GM23338 (cell line): ENCODE data around the gene BAG2. TPM values are rescaled to one million over a fixed set of nuclear protein-coding genes. Genes with fewer than 3 reads are reported as not detected.

Source experiments
- ATAC-seq: fragments of 200-7000 bp; cut with Tn5 transposase; 3 replicates; pipeline ENCODE4 v1.9.1; 2020
- DNase-seq: peaks from one replicate; pipeline ENCODE4 v3.0.0-alpha.2; 2015; ENCODE audit warnings: low spot score
- H2AFZ ChIP-seq: fragments of 200-600 bp; sonication (generic); 2 replicates; pipeline ENCODE4 v1.8.0; 2016; ENCODE audit warnings: antibody characterized with exemption, mild to moderate bottlenecking, moderate library complexity
- H3F3A ChIP-seq: fragments of 200-600 bp; sonication (generic); replicated peaks from 2 replicates; pipeline ENCODE4 v1.8.0; 2017; ENCODE audit warnings: antibody characterized with exemption, mixed run types, low read depth
- H3K27ac ChIP-seq: fragments of 200-600 bp; sonication (generic); 2 replicates; pipeline ENCODE4 v1.6.1; 2016; ENCODE audit warnings: low read depth
- H3K27me3 ChIP-seq: fragments of 200-600 bp; sonication (generic); 2 replicates; pipeline ENCODE4 v1.8.0; 2016; ENCODE audit warnings: mild to moderate bottlenecking, mixed run types, moderate library complexity; ENCODE audit not compliant: insufficient read depth
- H3K36me3 ChIP-seq: fragments of 200-600 bp; sonication (generic); 2 replicates; pipeline ENCODE4 v1.8.0; 2016; ENCODE audit warnings: mild to moderate bottlenecking; ENCODE audit not compliant: insufficient read depth
- H3K4me1 ChIP-seq: fragments of 200-600 bp; sonication (generic); 2 replicates; pipeline ENCODE4 v1.8.0; 2016; ENCODE audit warnings: mild to moderate bottlenecking, moderate library complexity; ENCODE audit not compliant: insufficient read depth
- H3K4me2 ChIP-seq: fragments of 200-600 bp; sonication (generic); 2 replicates; pipeline ENCODE4 v1.7.1; 2017; ENCODE audit warnings: mixed run types
- H3K4me3 ChIP-seq: fragments of 200-600 bp; sonication (generic); 2 replicates; pipeline ENCODE4 v1.6.1; 2016; ENCODE audit warnings: mixed run types
- H3K79me2 ChIP-seq: fragments of 200-600 bp; sonication (generic); replicated peaks from 2 replicates; pipeline ENCODE4 v1.8.0; 2017; ENCODE audit warnings: mild to moderate bottlenecking; ENCODE audit not compliant: insufficient read depth
- H3K9me2 ChIP-seq: fragments of 200-600 bp; sonication (generic); 2 replicates; pipeline ENCODE4 v1.8.0; 2017; ENCODE audit not compliant: insufficient read depth
- H4K20me1 ChIP-seq: fragments of 200-600 bp; sonication (generic); replicated peaks from 2 replicates; pipeline ENCODE4 v1.8.0; 2017; ENCODE audit warnings: mild to moderate bottlenecking; ENCODE audit not compliant: insufficient read depth
- H3K27ac Mint-ChIP-seq: 2 replicates; pipeline ENCODE4 v1.8.0; 2020; ENCODE audit warnings: inconsistent platforms, mild to moderate bottlenecking, moderate library complexity, mixed read lengths
- H3K27me3 Mint-ChIP-seq: 3 replicates; pipeline ENCODE4 v1.8.0; 2022; ENCODE audit warnings: low read depth, mild to moderate bottlenecking, moderate library complexity, mixed read lengths, inconsistent platforms; ENCODE audit not compliant: insufficient read depth, poor library complexity
- H3K36me3 Mint-ChIP-seq: 3 replicates; pipeline ENCODE4 v1.8.0; 2021; ENCODE audit warnings: low read depth, mild to moderate bottlenecking, inconsistent platforms, moderate library complexity, mixed read lengths
- H3K4me1 Mint-ChIP-seq: 3 replicates; pipeline ENCODE4 v1.8.0; 2020; ENCODE audit warnings: mild to moderate bottlenecking, inconsistent platforms, mixed read lengths
- H3K4me3 Mint-ChIP-seq: 3 replicates; pipeline ENCODE4 v1.8.0; 2021; ENCODE audit warnings: moderate library complexity, mild to moderate bottlenecking, inconsistent platforms, mixed read lengths
- H3K9me3 Mint-ChIP-seq: 3 replicates; pipeline ENCODE4 v1.8.0; 2020; ENCODE audit warnings: moderate library complexity, mild to moderate bottlenecking, inconsistent platforms, mixed read lengths
- CREB1 ChIP-seq: fragments of 250-450 bp; sonication (Bioruptor Pico); IDR thresholded peaks from 2 replicates; pipeline ENCODE4 v1.5.0; 2020; ENCODE audit warnings: low read depth, mild to moderate bottlenecking, moderate library complexity
- EZH2 ChIP-seq: fragments of 200-600 bp; sonication (generic); IDR thresholded peaks from one replicate; pipeline ENCODE4 v1.8.0; 2017; ENCODE audit warnings: antibody characterized with exemption, mild to moderate bottlenecking, low read depth; ENCODE audit not compliant: unreplicated experiment
- JUNB ChIP-seq: IDR thresholded peaks from one replicate; pipeline ENCODE4 v1.6.1; 2016; ENCODE audit warnings: antibody characterized with exemption; ENCODE audit not compliant: unreplicated experiment
- ZNF331 ChIP-seq: fragments of 250-450 bp; sonication (Bioruptor Pico); IDR thresholded peaks from 2 replicates; pipeline ENCODE4 v1.5.0; 2020; ENCODE audit warnings: low read depth, mild to moderate bottlenecking, moderate library complexity
- polyA plus RNA-seq: library from polyadenylated mRNA; unstranded; fragments of >200 nt; fragmentation: Nextera tagmentation; extraction: Ambion mirVana; gene quantifications from 2 replicates; pipeline ENCODE4 v1.2.1, GENCODE V29; 2016
- total RNA-seq: library from RNA; depleted of rRNA; stranded (reverse); fragments of >200 nt; shearing (Covaris generic); gene quantifications from 2 replicates; pipeline ENCODE4 v1.2.3, GENCODE V29; 2014
- TF ChIP-seq, protein P1 (sequence below): fragments of 250-450 bp; sonication (Bioruptor Pico); IDR thresholded peaks from 2 replicates; pipeline ENCODE4 v1.5.0; 2020; ENCODE audit warnings: mild to moderate bottlenecking, moderate library complexity
- TF ChIP-seq, protein P2 (sequence below): IDR thresholded peaks from 2 replicates; pipeline ENCODE4 v1.6.1; 2016; ENCODE audit warnings: antibody characterized with exemption
- TF ChIP-seq, protein P3 (sequence below), 2 experiments: fragments of 200-600 bp in 1 of 2; sonication (generic) in 1 of 2; conservative IDR thresholded peaks; 2 replicates each; pipeline versions ENCODE4 v1.5.1 to v1.6.1; 2016 to 2017; ENCODE audit warnings: antibody characterized with exemption in 2 of 2, low read depth in 2 of 2, mild to moderate bottlenecking in 2 of 2, moderate library complexity in 1 of 2

The BAG2 gene
- total and polyA plus RNA-seq, 2 experiments from 2014 or later = 8.5 to 9.5 TPM

DNA sequence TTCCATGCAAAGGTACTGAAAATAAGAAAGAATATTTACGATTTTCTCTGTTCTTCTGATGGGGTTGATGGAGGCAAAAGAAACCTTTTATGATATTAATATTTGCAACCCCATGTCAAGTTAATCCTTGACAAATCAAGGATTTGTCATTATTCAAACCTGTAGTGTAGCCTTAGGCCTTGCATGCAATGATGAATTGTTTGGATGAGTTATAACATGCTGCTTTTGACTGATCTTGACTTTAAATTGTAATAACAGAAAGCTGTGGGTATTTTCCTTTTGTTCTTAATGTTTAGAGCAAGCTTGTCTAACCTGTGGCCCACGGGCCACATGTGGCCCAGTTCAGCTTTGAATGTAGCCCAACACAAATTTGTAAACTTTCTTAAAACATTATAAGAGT, 13.0 kb upstream of the BAG2 start (continued):
- TF ChIP-seq, protein P1, sequence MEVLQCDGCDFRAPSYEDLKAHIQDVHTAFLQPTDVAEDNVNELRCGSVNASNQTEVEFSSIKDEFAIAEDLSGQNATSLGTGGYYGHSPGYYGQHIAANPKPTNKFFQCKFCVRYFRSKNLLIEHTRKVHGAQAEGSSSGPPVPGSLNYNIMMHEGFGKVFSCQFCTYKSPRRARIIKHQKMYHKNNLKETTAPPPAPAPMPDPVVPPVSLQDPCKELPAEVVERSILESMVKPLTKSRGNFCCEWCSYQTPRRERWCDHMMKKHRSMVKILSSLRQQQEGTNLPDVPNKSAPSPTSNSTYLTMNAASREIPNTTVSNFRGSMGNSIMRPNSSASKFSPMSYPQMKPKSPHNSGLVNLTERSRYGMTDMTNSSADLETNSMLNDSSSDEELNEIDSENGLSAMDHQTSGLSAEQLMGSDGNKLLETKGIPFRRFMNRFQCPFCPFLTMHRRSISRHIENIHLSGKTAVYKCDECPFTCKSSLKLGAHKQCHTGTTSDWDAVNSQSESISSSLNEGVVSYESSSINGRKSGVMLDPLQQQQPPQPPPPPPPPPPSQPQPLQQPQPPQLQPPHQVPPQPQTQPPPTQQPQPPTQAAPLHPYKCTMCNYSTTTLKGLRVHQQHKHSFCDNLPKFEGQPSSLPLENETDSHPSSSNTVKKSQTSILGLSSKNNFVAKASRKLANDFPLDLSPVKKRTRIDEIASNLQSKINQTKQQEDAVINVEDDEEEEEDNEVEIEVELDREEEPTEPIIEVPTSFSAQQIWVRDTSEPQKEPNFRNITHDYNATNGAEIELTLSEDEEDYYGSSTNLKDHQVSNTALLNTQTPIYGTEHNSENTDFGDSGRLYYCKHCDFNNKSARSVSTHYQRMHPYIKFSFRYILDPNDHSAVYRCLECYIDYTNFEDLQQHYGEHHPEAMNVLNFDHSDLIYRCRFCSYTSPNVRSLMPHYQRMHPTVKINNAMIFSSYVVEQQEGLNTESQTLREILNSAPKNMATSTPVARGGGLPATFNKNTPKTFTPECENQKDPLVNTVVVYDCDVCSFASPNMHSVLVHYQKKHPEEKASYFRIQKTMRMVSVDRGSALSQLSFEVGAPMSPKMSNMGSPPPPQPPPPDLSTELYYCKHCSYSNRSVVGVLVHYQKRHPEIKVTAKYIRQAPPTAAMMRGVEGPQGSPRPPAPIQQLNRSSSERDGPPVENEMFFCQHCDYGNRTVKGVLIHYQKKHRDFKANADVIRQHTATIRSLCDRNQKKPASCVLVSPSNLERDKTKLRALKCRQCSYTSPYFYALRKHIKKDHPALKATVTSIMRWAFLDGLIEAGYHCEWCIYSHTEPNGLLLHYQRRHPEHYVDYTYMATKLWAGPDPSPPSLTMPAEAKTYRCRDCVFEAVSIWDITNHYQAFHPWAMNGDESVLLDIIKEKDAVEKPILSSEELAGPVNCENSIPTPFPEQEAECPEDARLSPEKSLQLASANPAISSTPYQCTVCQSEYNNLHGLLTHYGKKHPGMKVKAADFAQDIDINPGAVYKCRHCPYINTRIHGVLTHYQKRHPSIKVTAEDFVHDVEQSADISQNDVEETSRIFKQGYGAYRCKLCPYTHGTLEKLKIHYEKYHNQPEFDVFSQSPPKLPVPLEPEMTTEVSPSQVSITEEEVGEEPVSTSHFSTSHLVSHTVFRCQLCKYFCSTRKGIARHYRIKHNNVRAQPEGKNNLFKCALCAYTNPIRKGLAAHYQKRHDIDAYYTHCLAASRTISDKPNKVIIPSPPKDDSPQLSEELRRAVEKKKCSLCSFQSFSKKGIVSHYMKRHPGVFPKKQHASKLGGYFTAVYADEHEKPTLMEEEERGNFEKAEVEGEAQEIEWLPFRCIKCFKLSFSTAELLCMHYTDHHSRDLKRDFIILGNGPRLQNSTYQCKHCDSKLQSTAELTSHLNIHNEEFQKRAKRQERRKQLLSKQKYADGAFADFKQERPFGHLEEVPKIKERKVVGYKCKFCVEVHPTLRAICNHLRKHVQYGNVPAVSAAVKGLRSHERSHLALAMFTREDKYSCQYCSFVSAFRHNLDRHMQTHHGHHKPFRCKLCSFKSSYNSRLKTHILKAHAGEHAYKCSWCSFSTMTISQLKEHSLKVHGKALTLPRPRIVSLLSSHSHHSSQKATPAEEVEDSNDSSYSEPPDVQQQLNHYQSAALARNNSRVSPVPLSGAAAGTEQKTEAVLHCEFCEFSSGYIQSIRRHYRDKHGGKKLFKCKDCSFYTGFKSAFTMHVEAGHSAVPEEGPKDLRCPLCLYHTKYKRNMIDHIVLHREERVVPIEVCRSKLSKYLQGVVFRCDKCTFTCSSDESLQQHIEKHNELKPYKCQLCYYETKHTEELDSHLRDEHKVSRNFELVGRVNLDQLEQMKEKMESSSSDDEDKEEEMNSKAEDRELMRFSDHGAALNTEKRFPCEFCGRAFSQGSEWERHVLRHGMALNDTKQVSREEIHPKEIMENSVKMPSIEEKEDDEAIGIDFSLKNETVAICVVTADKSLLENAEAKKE (CRISPR knock-in tag) = no peak
- TF ChIP-seq CREB1 (CRISPR knock-in tag) = no peak
- no peak for TF ChIP-seq ZNF331 (CRISPR knock-in tag)

DNA sequence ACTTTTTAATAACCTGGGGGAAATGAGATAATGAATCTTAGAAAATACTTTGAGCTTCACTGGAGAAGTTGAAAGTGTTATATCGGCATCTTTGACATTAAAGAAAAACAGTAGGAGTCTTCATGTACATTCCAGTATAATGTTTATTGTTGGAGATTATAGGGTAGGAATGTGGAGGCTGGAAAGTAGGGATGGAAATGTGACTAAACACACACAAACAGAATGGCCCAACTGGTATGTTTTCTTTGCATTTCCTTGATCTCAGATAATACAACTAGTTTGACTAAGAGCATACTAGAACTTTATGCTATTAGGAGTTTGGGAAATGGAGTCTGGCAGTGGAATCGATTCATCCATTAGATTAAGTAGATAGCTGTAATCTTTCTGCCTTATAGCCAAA, 10.1 kb upstream of the BAG2 start:
- Histone ChIP-seq H3K36me3 (peaks cover 4% of the 10 kb centered on the region; the same call in 1 of the 2 replicates), H4K20me1 (no peaks in the 10 kb centered on the region), H3K4me1 (no peaks in the 10 kb centered on the region), H3K9me2 (no peaks in the 10 kb centered on the region), H3K27ac (no peak overlapping the region), H2AFZ (no peak overlapping the region), H3K4me3 (no peak overlapping the region), H3K79me2 (no peaks in the 10 kb centered on the region), H3K27me3 (no peaks in the 10 kb centered on the region), H3K4me2 (no peak overlapping the region), H3F3A (0 out of 2 replicates have a peak, but pooled peaks cover 2% of the 10 kb centered on the region)
- DNase-seq (no peak), ATAC-seq (no peak)
- Mint-ChIP-seq H3K36me3 (0 out of 3 replicates have a peak, but pooled peaks cover 3% of the 10 kb centered on the region), H3K4me3 (no peak overlapping the region), H3K4me1 (no peaks in the 10 kb centered on the region), H3K9me3 (no peaks in the 10 kb centered on the region), H3K27me3 (no peaks in the 10 kb centered on the region), H3K27ac (no peak overlapping the region)
- TF ChIP-seq EZH2 (no peak), JUNB (no peak)
- TF ChIP-seq, protein P2, sequence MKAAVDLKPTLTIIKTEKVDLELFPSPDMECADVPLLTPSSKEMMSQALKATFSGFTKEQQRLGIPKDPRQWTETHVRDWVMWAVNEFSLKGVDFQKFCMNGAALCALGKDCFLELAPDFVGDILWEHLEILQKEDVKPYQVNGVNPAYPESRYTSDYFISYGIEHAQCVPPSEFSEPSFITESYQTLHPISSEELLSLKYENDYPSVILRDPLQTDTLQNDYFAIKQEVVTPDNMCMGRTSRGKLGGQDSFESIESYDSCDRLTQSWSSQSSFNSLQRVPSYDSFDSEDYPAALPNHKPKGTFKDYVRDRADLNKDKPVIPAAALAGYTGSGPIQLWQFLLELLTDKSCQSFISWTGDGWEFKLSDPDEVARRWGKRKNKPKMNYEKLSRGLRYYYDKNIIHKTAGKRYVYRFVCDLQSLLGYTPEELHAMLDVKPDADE = no peak
- TF ChIP-seq, protein P3, sequence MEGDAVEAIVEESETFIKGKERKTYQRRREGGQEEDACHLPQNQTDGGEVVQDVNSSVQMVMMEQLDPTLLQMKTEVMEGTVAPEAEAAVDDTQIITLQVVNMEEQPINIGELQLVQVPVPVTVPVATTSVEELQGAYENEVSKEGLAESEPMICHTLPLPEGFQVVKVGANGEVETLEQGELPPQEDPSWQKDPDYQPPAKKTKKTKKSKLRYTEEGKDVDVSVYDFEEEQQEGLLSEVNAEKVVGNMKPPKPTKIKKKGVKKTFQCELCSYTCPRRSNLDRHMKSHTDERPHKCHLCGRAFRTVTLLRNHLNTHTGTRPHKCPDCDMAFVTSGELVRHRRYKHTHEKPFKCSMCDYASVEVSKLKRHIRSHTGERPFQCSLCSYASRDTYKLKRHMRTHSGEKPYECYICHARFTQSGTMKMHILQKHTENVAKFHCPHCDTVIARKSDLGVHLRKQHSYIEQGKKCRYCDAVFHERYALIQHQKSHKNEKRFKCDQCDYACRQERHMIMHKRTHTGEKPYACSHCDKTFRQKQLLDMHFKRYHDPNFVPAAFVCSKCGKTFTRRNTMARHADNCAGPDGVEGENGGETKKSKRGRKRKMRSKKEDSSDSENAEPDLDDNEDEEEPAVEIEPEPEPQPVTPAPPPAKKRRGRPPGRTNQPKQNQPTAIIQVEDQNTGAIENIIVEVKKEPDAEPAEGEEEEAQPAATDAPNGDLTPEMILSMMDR (conservative IDR thresholded peaks at IDR 0.05; ENCODE audit: low read depth in 2 of 2) = no peak
